Inferior parietal cortex (tissue), 1 donor: ENCODE results near the gene WDFY3.

ENCODE experiments used
- DNase-seq: peaks from one replicate; pipeline ENCODE4 v3.0.0-alpha.2; 2016; ENCODE audit errors: extremely low spot score

Gene WDFY3

DNA sequence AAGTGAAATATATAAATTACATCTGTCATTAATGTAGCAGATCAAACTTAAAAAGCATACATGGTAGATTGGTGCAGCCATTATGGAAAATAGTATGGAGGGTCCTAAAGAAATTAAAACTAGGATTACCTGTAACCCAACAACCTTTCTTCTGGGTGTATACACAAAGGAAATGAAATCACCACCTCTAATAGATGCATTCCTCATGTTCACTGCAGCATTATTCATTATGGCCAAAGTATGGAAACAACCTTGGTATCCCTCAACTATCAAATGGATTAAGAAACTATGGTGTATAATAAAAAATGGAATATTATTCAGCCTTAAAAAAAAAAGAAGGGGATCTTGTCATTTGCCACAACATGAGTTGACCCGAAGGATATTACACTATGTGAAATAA is 13.7 kb downstream of the WDFY3 start:
- DNase-seq: no peak

DNA sequence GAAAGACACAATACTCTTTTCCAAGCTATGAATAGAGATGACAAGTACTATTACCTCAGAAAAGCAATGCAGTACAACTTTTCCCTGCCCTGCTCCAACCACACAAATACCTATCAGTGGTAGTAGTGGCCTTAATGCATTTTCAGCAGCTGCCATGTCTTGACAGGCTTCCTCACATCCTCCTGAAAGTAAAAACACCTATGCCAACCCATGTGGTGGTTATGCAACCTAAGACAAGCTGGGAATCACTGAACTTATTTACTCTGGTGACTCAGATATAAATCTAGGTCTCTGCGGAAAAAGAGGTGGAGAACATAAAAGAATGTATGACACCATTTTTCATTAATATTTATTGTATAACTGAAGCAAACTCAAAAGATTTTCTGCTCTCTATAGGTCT is 14.5 kb downstream of the WDFY3 start:
- DNase-seq: no peak

DNA sequence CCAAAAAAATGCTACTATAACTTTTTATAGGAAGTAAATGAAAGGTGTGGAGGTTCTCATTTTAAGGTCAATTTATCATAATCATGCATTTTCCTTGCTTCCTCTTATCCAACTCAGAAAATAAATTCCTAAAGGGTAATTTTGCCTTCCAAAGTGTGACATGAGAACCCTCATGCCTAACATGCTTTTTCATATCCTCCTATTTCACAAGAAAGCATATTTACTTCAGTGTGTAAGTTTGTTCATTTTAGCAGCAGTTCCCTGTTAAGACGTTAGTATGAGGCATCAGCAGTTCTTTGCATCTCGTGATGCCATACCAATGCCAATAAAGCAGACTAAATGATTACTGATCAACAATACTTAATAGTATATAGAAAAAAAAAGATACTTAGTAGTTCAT is 18.4 kb downstream of the WDFY3 start:
- DNase-seq: no peak

DNA sequence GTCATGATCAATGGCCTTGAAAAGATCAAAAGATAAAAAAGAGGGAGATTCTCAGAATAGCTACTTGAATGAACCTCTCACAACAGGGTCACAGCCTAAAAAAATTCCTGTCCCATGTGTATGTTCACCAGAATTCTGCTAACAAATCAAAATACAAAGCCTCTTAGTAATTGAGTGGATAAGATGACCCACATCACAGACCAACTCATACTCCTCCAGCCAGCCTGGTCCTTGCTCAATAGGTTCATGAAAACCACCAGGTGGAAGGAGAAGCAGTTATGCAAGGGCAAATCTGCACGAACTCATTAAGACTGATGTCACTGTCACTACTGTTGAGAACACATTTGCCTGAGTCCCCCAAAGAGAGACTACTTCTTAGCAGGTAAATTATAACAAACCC is 21.5 kb downstream of the WDFY3 start:
- no peak for DNase-seq

DNA sequence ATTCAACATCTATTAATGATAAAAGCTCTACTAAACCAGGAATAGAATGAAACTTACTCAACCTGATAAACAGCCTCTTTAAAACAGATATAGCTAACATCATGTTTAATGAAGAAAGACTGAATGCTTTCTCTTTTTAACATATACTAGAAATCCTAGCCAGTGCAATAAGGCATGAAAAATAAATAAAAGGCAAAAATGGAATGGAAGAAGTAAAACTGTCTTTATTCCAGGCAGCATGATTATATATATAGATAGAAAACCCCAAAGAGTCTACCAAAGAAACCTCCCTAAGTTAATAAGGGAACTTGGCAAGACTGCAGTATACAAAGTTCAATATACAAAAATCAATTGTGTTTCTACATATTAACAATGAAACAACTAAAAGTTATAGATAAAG is 25.5 kb downstream of the WDFY3 start:
- DNase-seq: no peak

DNA sequence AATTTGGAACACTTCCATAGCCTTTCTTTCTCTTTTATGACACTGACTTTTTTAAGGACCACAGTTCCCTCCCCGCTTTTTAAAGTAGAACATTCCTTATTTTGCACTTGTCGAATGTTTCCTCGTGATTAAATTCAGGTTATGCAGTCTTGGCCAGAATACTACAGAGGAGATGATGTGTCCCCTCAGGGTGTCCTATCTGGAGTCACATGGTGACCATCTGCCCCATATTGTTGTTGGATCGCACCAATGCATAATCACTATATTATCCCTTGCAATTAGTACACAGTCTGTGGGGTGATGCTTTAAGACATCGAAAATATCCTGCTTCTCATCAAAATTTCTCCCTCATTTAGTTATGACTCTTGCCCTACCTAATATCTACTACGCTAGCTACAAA is 27.4 kb downstream of the WDFY3 start:
- no peak for DNase-seq

DNA sequence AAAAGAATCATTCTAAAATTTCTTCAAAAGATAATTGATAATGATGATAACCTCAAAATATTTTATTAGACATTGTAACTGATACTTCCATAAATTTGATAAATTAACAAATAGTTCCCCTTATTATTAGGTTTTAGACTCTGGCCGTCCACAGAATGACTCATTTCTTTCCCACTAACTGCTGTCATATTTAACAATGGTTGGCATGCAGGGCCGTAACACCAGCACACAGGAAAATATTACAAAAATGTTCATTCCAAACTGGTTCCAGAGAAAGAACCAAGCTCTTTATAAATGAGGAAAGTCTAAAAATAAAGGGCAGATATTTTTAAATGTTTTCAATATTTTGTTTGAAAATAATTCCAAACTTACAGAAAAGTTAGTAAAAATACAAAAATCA is 28.2 kb downstream of the WDFY3 start:
- no peak for DNase-seq

DNA sequence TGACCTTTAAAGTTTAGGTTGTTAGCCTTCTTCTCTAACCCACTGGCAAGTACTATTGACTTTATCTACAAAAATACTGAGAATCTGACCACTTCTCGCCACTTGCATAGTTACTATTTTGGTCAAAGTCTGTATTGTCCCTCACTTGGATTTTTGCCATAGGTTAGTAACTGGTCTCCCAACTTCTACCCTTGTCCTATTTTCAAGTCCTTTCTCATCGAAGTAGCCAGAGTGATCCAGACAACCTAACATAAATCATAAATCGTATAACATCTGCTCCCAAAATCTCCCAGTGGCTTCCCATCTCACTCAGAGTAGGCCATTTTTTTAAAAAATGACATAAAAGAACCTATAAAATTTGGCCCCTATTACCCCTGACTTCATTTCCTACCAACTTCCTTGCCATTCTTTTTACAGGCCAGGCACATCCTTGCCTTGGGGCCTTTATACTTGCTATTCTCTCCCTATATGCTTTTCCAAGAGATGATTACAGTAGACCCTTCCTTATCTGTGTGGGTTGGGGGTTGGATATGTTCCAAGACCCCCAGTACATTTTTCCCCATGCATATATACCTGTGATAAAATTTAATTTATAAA is 29.0 kb downstream of the WDFY3 start:
- no peak for DNase-seq

DNA sequence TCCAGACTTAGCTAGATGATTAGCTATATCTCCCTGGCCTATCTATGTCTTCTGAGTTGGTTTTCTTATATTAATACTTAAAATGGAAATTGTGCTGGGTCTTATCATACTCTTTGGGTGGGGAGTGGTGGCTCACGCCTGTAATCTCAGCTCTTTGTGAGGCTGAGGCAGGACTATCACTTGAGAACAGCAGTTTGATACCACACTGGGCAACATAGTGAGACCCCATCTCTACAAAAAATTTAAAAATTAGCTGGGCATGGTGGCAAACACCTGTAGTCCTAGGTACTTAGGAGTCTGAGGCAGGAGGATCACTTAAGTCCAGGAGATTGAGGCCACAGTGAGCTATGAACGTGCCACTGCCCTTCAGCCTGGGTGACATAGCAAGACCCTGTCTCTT is 30.4 kb downstream of the WDFY3 start:
- no peak for DNase-seq

DNA sequence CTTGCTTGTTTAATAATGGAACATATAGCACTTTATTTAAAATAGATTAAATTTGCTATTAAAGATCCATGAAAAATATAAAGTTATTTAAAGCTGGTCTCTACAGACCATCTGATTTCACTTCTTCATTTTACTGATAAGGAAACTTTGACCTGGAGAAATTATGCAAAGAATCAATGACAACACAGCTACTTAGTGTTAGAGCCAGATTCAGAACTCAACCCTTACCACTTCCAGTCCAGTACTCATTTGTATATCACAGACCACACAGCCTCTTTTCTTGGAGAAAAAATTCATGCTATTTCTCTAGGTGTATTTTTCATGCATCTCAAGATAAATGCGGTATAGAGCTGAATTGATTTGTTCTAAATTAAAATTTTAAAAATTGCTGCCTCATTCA is 34.0 kb downstream of the WDFY3 start:
- no peak for DNase-seq

DNA sequence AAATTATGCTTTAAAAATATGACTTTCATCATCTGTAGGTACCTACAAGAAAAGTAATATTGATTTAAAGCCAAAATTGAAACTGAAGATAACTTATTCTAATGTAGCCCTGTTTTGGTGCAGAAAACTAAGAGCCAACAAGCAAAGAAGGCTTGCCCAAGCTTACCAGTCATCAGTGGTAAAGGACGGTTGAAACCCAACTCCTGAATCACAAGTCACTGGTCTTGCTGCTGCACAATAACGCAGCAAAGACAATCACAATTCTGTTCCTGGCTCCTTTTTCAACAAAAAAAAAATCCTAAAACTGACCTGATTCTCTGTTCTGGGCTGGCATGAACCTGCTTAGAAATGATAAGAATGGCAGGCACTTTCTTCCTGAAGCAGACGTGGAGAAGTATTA is 34.5 kb downstream of the WDFY3 start:
- no peak for DNase-seq

DNA sequence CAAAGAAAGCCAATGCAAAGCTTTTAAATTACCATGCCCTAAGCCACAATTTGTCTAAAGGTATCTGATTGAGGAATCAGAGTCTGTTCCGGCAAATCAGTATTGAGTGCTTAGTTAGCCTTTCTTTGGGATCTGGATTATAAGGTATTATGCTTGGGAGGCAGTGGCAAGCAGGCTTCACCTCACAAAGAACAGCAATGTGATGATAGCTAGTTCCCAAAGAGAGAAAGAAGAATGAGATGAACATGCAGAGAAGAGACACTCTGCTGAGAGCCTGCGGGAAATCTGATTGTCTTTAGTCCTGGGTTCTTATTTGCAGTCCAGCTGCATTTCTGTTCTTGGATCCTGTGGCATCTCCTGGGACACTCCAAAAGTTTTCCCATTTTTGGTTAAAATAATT is 35.2 kb downstream of the WDFY3 start:
- no peak for DNase-seq

DNA sequence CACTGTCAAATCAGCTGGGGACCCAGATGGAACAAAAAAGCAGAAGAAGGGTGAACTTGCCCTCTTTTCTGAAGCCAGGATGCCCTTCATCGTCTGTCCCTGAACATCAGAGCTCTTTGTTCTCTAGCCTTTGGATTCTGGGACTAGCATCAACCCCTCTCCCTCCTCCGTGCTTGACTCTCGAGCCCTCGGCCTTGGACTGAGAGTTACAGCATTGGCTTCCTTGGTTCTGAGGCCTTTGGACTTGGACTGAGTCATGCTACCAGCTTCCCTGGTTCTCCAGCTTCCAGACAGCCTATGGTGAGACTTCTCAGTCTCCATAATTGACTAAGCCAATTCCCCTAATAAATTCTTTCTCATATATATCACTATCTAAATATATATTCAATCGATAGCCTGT is 38.4 kb downstream of the WDFY3 start:
- DNase-seq: no peak

DNA sequence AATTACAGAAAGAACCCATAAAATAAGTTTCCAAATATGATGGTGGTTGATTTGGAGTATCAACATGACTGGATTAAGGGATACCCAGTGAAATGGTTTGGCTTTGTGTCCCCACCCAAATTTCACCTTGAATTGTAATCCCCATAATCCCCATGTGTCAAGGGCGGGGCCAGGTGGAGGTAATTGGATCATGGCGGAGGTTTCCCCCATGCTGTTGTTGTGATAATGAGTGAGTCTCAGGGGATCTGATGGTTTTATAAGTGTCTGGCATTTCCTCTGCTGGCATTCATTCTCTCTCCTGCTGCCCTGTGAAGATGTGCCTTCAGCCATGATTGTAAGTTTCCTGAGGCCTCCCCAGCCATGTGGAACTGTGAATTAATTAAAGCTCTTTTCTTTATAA is 39.1 kb downstream of the WDFY3 start:
- DNase-seq: no peak

DNA sequence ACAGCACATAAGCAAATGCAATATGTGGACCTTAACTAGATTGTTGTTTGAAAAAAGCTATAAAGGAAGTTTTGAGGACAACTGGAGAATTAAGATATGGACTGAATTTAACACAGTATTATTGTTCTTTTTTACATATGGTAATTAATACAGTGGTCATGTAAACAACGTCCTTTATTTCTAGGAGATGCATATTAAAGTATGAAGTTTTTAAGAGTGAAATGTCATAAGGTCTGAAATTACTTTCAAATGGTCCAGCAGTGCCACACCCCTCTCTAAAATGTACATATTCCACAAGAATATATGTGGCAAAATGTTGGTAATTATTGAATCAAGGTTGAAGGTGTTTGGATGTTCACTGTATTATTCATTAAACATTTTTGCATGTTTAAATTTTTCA is 40.9 kb downstream of the WDFY3 start:
- no peak for DNase-seq

DNA sequence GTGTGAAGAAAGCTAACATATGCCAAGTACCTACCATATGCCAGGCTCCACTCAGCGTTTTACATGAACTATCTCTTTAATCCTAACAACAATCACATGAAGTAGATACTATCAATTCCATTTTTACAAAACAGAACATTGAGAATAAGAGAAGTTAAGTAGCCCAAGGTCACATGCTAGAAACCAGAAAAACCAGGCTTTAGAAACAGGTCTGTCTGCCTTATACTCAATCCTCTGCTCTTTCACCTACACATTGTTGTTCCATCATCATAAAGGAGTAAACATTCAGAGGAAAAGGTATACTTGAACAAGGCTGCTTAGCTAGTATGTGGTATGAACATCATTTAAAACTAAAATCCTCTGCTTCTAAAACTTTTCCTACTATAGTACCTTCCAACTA is 42.1 kb downstream of the WDFY3 start:
- DNase-seq: no peak

DNA sequence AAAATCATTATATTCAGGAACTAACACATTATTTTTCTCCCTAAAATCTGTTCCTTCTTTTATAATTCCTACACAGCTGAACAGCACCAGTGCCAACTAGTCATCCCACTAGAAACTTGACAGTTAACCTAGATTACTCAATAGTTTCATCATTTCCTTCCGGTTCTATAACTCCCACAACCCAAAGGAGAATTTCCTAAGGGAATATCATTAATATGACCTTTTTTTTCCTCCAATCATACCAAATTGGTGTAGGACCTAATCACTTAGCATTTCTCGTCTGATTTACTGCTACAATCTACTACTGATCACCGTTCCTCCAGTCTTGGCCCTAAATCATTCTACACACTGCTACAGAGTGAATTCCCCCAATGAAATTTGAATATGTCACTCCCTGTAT is 45.9 kb downstream of the WDFY3 start:
- DNase-seq: no peak

DNA sequence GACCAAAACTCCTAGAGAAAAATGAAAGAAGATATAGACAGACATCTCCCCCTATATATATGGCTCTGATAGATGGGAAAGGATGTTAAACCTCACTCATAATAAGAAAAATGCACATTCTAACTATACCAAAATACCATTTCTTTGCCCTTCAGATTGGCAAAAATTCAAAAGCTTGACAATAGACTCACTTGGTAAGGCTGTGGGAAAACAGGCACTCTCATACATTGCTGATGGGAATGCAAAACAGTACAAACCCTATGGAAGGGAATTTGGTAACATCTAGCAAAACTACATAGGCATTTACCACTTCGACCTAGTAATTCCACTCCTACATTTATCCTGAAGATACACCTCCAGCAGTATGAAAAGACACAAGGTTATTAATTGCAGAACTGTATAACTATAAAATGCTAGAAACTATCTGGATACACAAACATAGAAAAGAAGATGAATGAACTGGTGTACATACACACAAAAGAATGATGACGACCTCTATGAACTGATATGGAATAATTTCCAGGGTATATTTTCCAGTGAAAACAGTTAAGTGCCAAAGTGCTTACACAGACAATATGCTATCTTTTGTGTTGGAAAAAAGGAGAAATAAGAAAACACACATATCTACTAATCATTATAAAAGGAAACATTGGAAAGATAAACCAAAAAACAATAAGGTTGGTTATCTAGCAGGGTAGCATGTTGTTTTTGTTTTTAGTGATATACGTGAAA is 48.5 kb downstream of the WDFY3 start:
- no peak for DNase-seq

DNA sequence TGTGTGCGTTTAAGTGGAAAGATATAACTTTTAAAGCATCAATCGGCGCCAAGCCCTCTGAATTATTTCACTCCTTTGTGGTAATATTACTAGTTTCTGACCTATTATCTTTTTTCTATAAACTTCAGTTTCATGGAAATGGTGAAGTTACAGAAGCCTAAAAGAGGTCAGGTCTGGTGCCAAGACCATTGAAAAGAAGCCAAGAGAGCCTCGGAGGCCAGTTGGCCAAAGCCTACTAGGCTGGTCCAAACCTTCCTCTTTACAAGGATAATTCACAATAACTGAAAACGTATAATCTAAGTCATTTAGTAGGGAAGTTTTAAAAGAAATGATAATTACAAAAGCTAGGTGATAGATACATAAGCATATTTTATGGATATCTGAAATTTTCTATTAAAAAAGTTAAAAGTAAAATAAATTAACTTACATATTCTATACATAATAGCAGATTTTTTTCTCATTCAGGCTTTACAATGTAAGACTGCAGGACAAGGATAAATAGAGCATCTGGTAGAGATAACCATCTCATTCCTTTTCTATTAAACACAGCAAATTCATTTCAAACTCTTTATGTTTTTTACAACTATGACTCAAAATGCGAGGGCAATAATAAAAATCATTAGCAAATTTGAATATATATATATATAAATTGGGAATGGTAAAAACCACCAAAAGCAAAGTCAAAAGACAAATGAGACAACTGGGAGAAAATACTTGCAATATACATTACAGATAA is 49.2 kb downstream of the WDFY3 start:
- no peak for DNase-seq

DNA sequence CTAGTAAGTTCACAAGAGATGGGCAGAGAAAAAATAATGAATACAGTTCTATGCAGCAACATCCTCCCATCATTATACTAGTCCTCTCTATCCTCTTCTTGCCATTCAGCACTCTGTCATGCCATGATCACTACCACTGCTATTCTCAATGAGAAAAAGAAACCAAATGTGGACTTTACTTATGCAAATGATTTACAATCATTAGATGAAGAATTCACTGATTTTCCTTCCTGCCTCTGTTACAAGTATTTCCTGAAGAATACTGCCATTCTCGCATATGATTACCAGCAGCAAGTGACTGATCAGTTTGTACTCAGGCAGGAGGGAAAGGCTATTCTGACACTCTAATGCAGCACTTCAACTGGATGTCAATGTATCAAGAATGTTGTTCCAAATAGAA is 50.3 kb downstream of the WDFY3 start:
- peak; percentile 31 for DNase-seq

DNA sequence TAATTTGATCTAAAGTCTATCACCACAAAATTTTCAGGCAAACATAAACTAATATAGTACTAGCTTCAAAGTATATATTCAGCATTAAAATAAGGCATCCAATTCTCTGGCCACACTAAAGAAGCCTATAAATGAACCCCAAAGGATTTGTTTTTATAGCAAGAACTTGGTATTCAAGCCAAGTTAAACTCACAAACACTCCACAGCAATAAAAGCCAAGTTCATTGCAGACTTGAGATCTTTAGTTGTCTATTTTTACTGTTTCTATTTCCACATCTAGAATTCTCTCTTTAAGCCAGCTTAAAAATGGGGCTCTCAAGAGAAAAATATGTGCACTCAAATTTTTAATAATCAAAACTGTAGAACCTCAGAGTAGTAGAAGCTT is 51.1 kb downstream of the WDFY3 start:
- DNase-seq: peak; percentile 34

DNA sequence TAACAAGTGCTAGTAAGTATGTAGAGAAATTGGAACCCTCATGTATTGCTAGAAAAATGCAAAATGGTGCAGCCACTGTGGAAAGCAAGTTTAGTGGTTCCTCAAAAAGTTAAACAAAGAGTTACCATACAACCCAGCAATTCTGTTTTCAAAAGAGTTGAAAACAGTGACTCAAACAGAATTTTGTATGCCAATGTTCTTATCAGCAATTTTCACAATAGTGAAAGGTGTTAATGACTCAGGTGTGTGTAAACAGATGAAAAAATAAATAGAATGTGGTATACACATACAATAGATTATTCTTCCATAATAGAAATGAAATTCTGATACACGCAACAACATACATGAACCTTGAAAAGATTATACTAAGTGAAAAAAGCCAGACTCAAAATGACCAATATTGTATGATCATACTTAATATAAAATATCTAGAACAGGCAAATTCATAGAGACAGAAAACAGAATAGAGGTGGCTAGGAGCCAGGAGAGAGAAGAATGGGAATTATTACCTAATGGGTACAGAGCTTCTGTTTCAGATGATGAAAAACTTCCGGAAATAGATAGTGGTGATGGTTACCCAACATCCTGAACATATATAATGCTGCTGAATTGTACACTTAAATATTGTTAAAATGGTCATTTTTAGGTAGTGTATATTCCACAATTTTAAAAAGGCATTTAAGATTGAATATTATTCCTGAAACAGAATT is 51.6 kb downstream of the WDFY3 start:
- DNase-seq: no peak

DNA sequence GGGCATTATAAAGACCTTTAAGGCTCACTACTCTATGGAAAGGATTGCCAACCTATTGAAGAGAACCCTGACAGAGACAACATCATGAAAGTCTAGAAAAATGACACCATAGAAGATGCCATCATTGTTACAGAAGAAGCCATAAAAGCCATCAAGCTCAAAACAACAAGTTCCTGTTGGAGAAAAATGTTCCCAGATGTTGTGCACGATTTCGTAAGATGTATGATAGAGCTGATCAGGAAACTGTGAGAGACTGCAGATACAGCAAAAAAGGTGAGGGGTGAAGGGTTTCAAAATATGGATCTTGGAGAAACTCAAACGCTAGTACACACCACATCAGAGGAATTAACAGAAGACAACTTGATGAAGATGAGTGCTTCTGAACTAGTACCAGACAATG is 53.3 kb downstream of the WDFY3 start:
- no peak for DNase-seq
